GM10266 (cell line): ENCODE data around the gene TRAF6.

Experiments used
- DNase-seq: peaks from one replicate; pipeline ENCODE4 v3.0.0; 2012; ENCODE audit errors: extremely low spot score
- TF ChIP-seq, protein P1 (sequence below): IDR thresholded peaks from 2 replicates; pipeline ENCODE4 v1.5.1; 2012; ENCODE audit warnings: mild to moderate bottlenecking, low read depth; ENCODE audit not compliant: control insufficient read depth, insufficient read depth; ENCODE audit errors: missing control alignments

The TRAF6 gene

DNA sequence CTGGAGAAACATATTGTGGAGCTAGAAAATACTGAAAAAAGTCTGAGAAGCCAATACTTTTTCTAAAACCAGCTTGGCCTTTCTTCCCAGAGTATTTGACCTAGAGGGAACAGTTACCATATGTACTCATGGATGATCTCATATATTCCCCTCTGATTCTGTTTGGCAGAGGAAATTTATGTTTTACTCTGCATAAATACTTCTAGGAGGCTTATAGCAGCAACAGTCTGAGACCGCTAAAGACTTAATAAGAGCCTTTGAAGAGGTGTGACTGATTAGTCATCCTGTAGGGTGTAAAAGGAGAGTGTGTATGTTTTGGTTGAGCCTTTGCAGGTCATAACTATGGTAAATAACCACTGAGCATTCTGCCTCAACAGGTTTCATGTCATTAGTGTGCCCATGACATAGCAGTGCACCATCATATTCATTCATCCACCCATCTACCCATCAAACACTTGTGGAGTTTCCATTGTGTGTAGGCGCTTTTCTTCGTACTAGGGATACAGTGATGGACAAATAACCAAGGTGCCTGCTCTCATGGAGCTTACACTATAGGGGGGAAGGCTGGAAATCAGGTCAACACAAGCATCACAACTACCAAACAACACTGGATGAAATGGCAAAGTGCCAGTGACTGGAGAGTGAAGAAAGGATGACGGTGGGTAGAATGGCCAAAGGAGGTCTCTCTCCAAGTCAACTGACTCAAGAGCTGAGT lies 44.5 kb downstream of the TRAF6 start:
- TF ChIP-seq, protein P1, sequence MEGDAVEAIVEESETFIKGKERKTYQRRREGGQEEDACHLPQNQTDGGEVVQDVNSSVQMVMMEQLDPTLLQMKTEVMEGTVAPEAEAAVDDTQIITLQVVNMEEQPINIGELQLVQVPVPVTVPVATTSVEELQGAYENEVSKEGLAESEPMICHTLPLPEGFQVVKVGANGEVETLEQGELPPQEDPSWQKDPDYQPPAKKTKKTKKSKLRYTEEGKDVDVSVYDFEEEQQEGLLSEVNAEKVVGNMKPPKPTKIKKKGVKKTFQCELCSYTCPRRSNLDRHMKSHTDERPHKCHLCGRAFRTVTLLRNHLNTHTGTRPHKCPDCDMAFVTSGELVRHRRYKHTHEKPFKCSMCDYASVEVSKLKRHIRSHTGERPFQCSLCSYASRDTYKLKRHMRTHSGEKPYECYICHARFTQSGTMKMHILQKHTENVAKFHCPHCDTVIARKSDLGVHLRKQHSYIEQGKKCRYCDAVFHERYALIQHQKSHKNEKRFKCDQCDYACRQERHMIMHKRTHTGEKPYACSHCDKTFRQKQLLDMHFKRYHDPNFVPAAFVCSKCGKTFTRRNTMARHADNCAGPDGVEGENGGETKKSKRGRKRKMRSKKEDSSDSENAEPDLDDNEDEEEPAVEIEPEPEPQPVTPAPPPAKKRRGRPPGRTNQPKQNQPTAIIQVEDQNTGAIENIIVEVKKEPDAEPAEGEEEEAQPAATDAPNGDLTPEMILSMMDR, result no peak
- no peak for DNase-seq

DNA sequence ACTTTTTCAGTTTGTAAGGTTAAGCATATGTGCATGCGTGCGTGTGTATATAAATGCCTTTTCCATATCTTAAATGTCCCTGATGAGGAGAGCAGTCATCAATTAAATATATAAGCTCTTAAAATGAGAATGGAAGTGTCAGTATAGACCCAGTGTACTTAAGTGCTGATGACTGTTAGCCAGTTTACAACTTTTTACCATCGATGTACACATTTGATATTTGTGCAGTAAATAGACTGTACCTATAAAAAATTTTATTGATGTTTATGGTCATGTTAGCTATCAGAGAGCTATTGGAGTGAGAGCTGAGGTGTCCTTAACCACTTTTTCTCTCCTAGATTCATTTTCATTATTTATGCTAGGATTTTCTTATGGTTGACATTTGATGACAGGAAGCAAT lies 45.4 kb downstream of the TRAF6 start:
- TF ChIP-seq, protein P1, result no peak
- no peak for DNase-seq

DNA sequence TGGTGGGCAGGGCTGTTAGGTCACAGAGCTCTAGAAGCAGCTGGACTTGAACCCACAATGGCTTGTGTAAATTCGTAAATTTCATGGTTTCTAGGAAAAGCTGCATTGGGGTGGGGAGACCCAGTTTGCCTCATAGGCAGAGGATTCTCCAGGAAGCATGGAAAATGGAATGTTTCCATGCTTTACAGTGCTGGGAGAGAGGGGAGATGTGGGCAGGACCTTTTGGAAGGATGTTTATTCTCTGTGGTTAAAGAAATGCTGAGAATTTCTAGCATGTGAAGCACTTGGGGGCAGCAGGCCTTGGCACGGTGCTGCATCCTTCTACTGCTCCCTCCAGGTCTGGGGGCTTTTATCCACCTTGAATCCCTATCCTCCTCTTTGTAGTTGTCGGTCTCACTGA lies 46.3 kb downstream of the TRAF6 start:
- no peak for DNase-seq
- TF ChIP-seq, protein P1, result no peak

DNA sequence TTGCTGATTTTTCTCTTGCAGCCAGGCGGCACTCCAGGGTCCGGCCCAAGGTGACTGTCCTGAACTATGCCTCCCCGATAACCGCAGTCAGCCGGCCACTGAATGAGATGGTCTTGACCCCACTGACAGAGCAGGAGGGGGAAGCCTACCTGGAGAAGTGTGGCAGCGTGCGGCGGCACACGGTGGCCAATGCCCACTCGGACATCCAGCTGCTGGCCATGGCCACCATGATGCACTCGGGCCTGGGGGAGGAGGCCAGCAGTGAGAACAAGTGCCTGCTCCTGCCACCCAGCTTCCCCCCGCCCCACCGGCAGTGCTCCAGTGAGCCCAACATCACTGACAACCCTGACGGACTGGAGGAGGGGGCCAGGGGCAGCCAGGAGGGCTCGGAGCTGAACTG lies 47.8 kb downstream of the TRAF6 start:
- TF ChIP-seq, protein P1, result no peak
- DNase-seq, result no peak

DNA sequence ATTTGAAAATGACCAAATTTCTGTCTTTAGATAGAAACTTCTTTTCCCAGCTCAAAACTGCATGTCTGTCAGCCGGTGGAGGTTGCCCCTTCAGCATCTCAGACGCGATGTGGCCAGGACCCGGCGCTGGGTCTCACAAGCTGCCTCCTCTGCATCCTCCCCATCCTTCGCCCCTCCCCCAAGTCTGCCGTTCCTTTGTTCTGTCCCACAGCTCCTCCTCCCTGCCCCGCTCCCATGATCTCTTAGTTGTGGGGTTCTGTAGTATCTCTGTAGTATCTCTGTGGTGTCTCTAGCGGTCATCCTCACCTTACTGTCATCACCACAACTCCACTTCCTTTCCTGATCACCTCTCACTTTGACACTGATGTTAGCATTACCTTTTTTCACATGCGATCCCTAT lies 49.9 kb downstream of the TRAF6 start:
- no peak for DNase-seq

DNA sequence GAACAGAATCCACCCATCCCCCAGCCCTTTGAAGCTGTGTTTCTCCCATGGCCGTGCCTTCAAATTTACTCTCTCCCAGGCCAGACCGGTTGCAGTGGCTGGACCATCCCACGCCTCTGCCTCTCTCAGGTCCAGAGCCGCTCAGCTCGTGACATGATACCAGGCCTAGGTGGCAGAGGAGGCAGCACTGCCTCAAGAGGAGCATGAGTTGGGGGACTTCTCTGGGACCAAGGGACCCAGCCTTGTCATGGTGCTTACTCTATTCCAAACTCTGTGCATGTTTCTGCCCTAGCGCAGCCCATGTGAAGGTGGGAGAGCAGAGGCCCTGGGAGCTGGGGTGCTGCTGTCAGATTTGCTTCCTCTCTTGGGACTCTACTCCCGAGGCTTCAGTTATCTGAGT lies 51.0 kb downstream of the TRAF6 start:
- no peak for DNase-seq
- TF ChIP-seq, protein P1, result no peak

More for the DNA sequence above, 49.9 kb downstream of the TRAF6 start:
- TF ChIP-seq, protein P1, result no peak

DNA sequence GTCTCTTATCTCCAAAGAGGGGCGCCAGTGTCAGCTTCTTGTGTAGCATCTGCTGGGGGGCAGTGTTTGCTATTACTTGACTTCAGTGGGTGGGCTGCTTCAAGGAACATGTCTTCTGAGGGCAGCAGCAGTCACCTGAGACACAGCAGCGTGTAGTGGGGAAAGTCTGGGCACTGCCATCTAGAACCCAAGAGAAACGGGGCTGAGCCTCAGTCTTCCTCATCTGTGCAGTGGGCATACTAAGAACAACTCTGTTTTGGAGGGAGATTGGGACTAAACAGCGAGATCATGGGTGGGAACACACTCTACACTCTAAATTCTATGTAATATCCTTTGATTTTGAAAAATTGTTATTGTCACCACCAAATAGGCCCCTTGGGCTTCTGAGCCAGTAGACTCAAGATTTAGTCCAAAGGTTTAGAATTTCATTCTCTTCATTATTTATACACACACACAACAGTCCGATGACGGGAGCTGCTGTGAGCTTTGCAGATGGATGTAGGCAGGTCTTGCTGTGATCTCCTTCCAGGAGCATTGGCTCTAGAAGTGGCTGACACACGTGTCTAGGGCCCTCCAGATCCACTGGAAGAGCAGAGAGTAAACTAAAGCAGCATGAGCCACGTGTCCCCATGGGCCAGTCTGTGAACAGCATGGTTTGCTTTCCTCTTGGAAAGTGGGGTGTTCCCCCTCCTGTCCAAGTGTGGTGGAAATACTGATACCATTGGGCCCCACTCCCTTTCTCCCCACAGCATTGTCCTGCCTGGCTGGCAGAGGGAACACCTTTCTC lies 51.8 kb downstream of the TRAF6 start:
- no peak for DNase-seq
- TF ChIP-seq, protein P1, result no peak
